Ishikawa (cell line): Measurements from ENCODE around the gene PBX2.

ENCODE experiments used
- CREB1 ChIP-seq: IDR thresholded peaks from 2 replicates; pipeline ENCODE4 v1.6.1; 2012; ENCODE audit warnings: low read depth
- EGR1 ChIP-seq: IDR thresholded peaks from 2 replicates; pipeline ENCODE4 v1.6.1; 2012
- EP300 ChIP-seq: IDR thresholded peaks from 2 replicates; pipeline ENCODE4 v1.6.1; 2012; ENCODE audit warnings: borderline replicate concordance
- FOXM1 ChIP-seq: IDR thresholded peaks from 2 replicates; pipeline ENCODE4 v1.6.1; 2012; ENCODE audit warnings: low read depth, borderline replicate concordance
- MAX ChIP-seq: IDR thresholded peaks from 2 replicates; pipeline ENCODE4 v1.6.1; 2012
- NFIC ChIP-seq: IDR thresholded peaks from 2 replicates; pipeline ENCODE4 v1.6.1; 2012
- RAD21 ChIP-seq: IDR thresholded peaks from 2 replicates; pipeline ENCODE4 v1.6.1; 2012; ENCODE audit warnings: low read depth
- TAF1 ChIP-seq: IDR thresholded peaks from 2 replicates; pipeline ENCODE4 v1.6.1; 2012; ENCODE audit warnings: low read depth, mild to moderate bottlenecking
- TCF12 ChIP-seq: IDR thresholded peaks from 2 replicates; pipeline ENCODE4 v1.6.1; 2012; ENCODE audit warnings: low read depth
- TEAD4 ChIP-seq: IDR thresholded peaks from 2 replicates; pipeline ENCODE4 v1.6.1; 2012
- USF1 ChIP-seq: IDR thresholded peaks from 2 replicates; pipeline ENCODE4 v1.6.1; 2012
- YY1 ChIP-seq: IDR thresholded peaks from 2 replicates; pipeline ENCODE4 v1.6.1; 2012; ENCODE audit warnings: low read depth
- ZBTB7A ChIP-seq: IDR thresholded peaks from 2 replicates; pipeline ENCODE4 v1.6.1; 2012; ENCODE audit warnings: low read depth
- TF ChIP-seq, protein P1 (sequence below): IDR thresholded peaks from 2 replicates; pipeline ENCODE4 v1.6.1; 2012; ENCODE audit warnings: low read depth, mild to moderate bottlenecking

PBX2 gene

GRCh38 chr6:32153564-32154513 lies 36.2 kb downstream of the PBX2 start, which contains the start of gene PPT2:
Gene PPT2, plus strand, starts transcription at chr6:32154141. Its CDS starts 454 bp downstream, at chr6:32154595.
- TF ChIP-seq TCF12 (peak; percentile 45; the same call in 1 of the 2 replicates), TEAD4 (no peak; the same call in 1 of the 2 replicates), NFIC (no peak), EP300 (peak; percentile 59; the same call in 1 of the 2 replicates), YY1 (no peak), MAX (peak; percentile 75), CREB1 (peak; percentile 86), TAF1 (peak; percentile 51; the same call in 1 of the 2 replicates)

DNA sequence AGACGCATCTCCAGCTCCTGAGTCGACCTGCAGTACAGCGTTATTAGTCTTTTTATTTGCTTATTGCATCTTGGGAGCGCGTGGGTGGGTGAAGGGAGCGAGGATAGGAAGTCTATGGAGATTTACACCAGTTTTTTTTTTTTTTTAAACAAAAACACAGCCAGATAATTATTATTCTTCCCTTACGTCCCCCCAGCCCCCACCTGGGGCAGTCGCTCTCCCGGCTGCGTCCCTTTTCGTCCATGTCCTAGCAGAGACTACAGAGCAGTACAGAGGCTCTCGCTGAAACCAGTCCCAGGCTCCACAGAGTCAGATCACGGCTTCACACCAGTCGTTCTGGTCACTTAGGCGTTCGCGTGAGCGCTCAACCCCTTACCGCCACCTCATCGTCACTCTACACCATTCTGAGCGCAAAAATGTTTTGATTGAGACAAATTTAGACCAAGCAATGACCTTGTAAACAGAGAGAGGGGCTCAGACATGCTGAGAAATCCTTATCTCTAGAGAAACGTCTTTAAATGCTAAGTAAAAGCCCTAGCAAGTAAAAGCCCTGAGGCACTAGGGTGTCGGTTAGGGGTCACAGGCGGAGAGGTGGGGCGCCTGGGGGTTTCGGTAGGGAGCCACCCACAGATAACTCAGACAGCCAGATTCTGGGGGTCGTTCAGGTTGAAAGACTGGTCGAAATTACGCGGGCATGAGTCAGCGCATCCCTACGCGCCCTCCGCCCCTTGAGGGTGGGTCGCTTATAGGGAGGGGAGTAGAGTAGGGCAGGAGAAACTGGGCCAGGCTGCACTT lies 37.0 kb downstream of the PBX2 start:
- TF ChIP-seq, protein P1, sequence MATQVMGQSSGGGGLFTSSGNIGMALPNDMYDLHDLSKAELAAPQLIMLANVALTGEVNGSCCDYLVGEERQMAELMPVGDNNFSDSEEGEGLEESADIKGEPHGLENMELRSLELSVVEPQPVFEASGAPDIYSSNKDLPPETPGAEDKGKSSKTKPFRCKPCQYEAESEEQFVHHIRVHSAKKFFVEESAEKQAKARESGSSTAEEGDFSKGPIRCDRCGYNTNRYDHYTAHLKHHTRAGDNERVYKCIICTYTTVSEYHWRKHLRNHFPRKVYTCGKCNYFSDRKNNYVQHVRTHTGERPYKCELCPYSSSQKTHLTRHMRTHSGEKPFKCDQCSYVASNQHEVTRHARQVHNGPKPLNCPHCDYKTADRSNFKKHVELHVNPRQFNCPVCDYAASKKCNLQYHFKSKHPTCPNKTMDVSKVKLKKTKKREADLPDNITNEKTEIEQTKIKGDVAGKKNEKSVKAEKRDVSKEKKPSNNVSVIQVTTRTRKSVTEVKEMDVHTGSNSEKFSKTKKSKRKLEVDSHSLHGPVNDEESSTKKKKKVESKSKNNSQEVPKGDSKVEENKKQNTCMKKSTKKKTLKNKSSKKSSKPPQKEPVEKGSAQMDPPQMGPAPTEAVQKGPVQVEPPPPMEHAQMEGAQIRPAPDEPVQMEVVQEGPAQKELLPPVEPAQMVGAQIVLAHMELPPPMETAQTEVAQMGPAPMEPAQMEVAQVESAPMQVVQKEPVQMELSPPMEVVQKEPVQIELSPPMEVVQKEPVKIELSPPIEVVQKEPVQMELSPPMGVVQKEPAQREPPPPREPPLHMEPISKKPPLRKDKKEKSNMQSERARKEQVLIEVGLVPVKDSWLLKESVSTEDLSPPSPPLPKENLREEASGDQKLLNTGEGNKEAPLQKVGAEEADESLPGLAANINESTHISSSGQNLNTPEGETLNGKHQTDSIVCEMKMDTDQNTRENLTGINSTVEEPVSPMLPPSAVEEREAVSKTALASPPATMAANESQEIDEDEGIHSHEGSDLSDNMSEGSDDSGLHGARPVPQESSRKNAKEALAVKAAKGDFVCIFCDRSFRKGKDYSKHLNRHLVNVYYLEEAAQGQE = no peak
- TF ChIP-seq ZBTB7A = 0 out of 2 replicates have a peak, but pooled peaks have one; percentile 31
- no peak for TF ChIP-seq CREB1

GRCh38 chr6:32151863-32152768 lies 37.9 kb downstream of the PBX2 start, which contains the start of gene PRRT1:
Gene PRRT1, minus strand, starts transcription at chr6:32151939. Its CDS starts 112 bp downstream, at chr6:32151827.
- TF ChIP-seq, protein P1 = no peak
- TF ChIP-seq RAD21 (no peak), USF1 (no peak), YY1 (no peak), FOXM1 (no peak), EGR1 (no peak), TCF12 (no peak), MAX (no peak), ZBTB7A (no peak)

DNA sequence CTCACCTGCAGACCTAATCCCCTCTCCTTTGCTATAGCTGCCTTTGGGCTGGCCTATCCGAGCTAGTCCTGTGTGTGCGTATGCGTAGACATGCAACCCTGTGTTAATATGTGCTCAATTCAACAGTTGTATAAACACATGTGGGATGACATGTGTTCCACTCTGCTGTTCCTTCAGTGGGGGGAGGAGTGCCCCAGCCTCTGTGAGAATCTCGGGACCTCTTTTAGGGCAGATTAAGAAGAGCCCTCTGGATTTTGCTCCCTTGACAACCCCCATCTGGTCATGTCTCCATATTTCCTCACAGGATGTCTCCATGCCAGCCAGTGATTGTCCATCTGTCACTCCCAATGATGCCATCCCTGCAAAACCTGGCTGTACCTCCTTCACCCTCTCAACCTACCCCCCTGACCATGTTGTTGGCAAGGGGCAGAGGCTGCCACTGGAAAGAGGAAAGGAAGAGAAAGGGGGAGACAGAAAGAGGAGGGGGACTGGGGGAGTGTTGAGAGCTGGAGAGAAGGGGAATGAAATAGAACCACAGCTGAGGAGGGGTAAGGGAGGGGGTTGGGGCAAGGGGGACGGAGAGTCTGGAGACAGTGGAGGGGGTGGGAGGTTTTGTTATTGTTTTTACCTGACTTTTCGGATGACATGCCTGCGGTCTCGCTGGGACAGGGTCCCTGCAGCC lies 38.7 kb downstream of the PBX2 start:
- TF ChIP-seq, protein P1 = no peak
- TF ChIP-seq MAX (no peak), EGR1 (no peak), EP300 (no peak), TEAD4 (no peak), ZBTB7A (no peak), YY1 (no peak), RAD21 (no peak), TCF12 (no peak)
